Epithelial cell of esophagus (primary cell): ENCODE measurements around the gene SCAPER.
"Not testable (repeated sequence)": the region's sequence is repeated elsewhere in the genome, so short reads cannot be mapped to it uniquely, and the experiment has no call there.

ENCODE experiments used
- DNase-seq: peaks from one replicate; pipeline ENCODE4 v3.0.0; 2010; ENCODE audit warnings: low read depth
- H3K4me3 ChIP-seq: 2 replicates; pipeline ENCODE4 v1.5.1; 2011; ENCODE audit warnings: mild to moderate bottlenecking, low read length, control low read depth
- TF ChIP-seq, protein P1 (sequence below): IDR thresholded peaks from 2 replicates; pipeline ENCODE4 v1.5.1; 2011; ENCODE audit warnings: low read depth, mild to moderate bottlenecking, low read length, control low read depth, inconsistent platforms; ENCODE audit not compliant: insufficient read depth; ENCODE audit errors: missing control alignments

SCAPER gene

DNA sequence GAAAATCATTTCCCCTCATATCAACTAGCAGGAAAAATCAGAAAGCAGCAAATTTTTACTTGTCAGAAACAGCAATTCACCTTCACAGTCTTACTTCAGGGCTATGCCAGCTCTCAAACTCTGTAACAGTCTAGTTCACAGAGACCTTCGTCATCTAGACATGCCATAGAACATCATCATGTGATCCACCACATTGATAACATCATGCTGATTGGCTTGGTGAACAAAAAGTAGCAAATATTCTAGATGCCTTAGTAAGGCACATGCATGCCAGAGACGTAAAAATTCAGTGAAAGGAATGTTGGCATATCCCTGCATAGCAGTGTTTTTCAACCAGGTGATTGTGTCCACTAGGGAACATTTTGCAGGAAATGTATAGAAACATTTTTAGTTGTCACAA is 8.6 kb upstream of the SCAPER start:
- no peak overlapping the region for H3K4me3 ChIP-seq
- TF ChIP-seq, protein P1, sequence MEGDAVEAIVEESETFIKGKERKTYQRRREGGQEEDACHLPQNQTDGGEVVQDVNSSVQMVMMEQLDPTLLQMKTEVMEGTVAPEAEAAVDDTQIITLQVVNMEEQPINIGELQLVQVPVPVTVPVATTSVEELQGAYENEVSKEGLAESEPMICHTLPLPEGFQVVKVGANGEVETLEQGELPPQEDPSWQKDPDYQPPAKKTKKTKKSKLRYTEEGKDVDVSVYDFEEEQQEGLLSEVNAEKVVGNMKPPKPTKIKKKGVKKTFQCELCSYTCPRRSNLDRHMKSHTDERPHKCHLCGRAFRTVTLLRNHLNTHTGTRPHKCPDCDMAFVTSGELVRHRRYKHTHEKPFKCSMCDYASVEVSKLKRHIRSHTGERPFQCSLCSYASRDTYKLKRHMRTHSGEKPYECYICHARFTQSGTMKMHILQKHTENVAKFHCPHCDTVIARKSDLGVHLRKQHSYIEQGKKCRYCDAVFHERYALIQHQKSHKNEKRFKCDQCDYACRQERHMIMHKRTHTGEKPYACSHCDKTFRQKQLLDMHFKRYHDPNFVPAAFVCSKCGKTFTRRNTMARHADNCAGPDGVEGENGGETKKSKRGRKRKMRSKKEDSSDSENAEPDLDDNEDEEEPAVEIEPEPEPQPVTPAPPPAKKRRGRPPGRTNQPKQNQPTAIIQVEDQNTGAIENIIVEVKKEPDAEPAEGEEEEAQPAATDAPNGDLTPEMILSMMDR, result no peak
- no peak for DNase-seq

DNA sequence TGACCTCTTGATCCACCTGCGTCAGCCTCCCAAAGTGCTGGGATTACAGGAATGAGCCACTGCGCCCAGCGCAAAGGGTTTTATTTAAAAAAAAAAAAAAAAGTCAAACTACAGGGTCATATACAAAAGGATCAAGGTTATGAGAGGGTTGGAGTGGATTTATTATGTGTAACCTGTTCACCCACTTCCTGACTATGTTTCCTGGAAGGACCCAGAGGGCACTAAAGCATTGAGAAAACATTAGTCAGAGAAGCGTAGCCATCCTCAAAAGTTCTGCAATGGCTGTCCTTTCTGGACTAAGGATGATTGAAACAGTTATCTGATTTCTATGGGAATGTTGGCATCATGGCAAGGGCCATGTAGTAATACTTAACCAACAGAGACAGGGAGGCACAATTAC is 7.3 kb upstream of the SCAPER start:
- DNase-seq, result peak; percentile 67
- TF ChIP-seq, protein P1, result no peak
- no peak overlapping the region for H3K4me3 ChIP-seq

DNA sequence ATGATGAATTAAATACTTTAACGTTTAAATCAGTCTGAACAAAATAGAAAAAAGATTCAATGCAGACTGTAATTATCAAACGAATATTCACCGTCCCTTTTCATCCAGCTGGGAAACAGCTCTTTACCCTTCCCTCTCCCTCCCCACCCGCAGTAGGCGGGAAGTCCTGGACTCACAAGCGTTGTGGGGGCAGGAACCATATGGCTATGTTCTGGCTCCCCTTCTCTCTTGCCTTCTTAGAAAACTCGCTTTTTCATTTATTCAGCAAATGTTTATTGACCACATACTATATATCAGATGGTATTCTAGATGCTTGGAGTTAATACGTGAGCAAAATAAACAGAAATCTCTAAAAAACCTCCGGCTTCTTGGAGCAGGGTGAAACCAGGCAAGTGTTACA is 715 bp upstream of the SCAPER start:
- H3K4me3 ChIP-seq, result no peak overlapping the region
- TF ChIP-seq, protein P1, result no peak
- DNase-seq, result no peak

DNA sequence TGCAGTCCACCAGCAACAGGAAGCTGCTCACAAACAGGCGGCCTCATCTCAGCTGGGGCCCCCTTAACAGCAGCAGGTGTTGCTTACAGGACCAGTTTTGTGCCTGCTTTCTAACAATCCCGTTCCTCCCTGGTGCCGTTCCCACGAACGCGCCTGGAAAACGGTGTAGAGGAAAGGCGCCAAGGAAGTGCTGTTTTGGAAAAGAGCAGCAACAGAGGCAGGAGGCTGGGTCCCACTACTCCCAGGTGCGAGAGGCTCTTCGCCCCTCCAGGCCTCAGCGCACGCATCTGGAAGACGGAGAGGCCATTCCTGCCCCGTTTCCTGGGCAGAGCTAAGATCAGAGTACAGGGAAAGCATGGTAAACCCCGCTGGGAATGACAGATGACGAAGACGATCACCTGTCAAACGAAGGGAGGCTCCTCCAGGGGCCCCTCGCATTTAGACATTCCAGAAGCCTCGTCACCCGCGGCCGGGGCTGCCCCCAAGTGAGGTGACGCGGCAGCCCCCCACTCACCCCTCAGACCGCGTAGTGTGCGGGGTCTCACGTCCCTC is 603 bp downstream of the SCAPER start:
- DNase-seq, result peak; percentile 50
- TF ChIP-seq, protein P1, result no peak
- peak overlapping the region; percentile 75 for H3K4me3 ChIP-seq

DNA sequence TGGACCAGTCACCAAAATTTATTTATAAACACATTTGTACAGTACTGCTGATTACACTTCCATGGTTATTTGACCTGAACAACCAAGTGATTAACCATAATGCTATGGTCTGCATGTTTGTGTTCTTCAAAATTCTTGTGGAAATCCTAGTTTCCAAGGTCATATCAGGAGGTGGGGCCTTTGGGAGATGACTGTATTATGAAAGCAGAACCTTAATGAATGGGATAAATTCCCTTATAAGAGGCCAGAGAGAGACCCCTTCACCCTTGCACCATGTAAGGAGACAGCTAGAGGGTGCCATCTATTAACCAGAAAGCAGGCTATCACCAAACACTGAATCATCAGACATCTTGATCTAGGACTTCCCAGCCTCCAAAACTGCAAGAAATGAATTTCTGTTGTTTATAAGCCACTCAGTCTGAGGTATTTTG is 1.9 kb downstream of the SCAPER start:
- TF ChIP-seq, protein P1, result peak; percentile 38
- no peak overlapping the region for H3K4me3 ChIP-seq
- peak; percentile 41 for DNase-seq

DNA sequence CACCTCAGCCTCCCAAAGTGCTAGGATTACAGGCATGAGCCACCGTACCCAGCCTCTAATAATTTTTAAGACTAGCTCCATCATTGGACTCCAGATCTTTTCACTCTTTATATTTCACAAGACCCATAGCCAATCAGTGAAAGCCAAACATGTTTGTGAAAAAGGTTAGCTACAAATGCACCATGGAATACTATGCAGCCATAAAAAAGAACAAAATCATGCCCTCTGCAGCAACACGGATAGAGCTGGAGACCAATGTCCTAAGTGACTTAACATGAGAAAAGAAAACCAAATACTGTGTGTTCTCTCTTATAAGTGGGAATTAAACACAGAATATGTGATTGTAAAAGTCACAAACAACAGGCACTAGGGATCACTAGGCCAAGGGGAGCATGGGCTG is 3.2 kb downstream of the SCAPER start:
- DNase-seq, result no peak
- TF ChIP-seq, protein P1, result no peak
- no peak overlapping the region for H3K4me3 ChIP-seq

DNA sequence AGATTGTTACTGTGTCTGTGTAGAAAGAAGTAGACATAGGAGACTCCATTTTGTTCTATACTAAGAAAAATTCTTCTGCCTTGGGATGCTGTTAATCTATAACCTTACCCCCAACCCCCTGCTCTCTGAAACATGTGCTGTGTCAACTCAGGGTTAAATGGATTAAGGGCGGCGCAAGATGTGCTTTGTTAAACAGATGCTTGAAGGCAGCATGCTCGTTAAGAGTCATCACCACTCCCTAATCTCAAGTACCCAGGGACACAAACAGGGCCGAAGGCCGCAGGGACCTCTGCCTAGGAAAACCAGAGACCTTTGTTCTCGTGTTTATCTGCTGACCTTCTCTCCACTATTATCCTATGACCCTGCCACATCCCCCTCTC is 5.2 kb downstream of the SCAPER start:
- DNase-seq, H3K4me3 ChIP-seq: not testable (repeated sequence)

DNA sequence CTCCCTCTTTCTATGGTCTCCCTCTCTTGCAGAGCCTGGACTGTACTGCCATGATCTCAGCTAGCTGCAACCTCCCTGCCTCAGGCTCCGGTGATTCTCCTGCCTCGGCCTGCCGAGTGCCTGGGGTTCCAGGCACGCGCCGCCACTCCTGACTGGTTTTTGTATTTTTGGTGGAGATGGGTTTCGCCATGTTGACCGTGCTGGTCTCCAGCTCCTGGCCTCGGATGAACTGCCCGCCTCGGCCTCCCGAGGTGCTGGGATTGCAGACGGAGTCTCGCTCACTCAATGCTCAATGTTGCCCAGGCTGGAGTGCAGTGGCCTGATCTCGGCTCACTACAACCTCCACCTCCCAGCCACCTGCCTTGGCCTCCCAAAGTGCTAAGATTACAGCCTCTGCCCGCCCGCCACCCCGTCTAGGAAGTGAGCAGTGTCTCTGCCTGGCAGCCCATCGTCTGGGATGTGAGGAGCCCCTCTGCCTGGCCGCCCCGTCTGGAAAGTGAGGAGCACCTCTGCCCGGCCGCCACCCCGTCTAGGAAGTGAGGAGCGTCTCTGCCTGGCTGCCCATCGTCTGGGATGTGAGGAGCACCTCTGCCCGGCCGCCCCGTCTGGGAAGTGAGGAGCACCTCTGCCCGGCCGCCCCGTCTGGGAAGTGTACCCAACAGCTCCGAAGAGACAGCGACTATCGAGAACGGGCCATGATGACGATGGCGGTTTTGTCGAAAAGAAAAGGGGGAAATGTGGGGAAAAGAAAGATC is 5.8 kb downstream of the SCAPER start:
- DNase-seq, H3K4me3 ChIP-seq: not testable (repeated sequence)
